Upper lobe of left lung (tissue), 6 donors: ENCODE results near the gene XKR7. TPM values are rescaled to one million over a fixed set of nuclear protein-coding genes. Genes with fewer than 3 reads are reported as not detected.
"Not testable (repeated sequence)": the region's sequence is repeated elsewhere in the genome, so short reads cannot be mapped to it uniquely, and the experiment has no call there.

Experiments
- ATAC-seq, 2 donors: fragments of 200-7000 bp; cut with Tn5 transposase; one replicate each; pipeline ENCODE4 v1.9.1; 2022; ENCODE audit warnings: mild to moderate bottlenecking in 2 of 2, moderate library complexity in 2 of 2; ENCODE audit not compliant: low FRiP score in 2 of 2
- DNase-seq, 2 donors: peaks; one replicate each; pipeline ENCODE4 v3.0.0-alpha.2; 2019 to 2020
- H3K27ac ChIP-seq, 4 donors: fragments of 200-600 bp; sonication (generic); one replicate each; pipeline ENCODE4 v1.5.1; 2016 to 2019
- H3K27me3 ChIP-seq, 4 donors: fragments of 200-600 bp; sonication (generic); one replicate each; pipeline ENCODE4 v1.5.1; 2017 to 2019
- H3K36me3 ChIP-seq, 4 donors: fragments of 200-600 bp; sonication (generic); one replicate each; pipeline ENCODE4 v1.5.1; 2016 to 2019
- H3K4me1 ChIP-seq, 4 donors: fragments of 200-600 bp; sonication (generic); one replicate each; pipeline ENCODE4 v1.5.1; 2018 to 2019
- H3K4me3 ChIP-seq, 4 donors: fragments of 200-600 bp; sonication (generic); one replicate each; pipeline ENCODE4 v1.5.1; 2017 to 2019; ENCODE audit warnings: mild to moderate bottlenecking in 2 of 4, moderate library complexity in 1 of 4
- H3K9me3 ChIP-seq, 4 donors: fragments of 200-600 bp; sonication (generic); one replicate each; pipeline ENCODE4 v1.5.1; 2018 to 2019
- EP300 ChIP-seq, 4 donors: sonication (generic); formaldehyde crosslinking; IDR thresholded peaks; one replicate each; pipeline ENCODE4 v1.5.1; 2017; ENCODE audit warnings: antibody characterized with exemption in 4 of 4, control low read depth in 2 of 4
- POLR2A ChIP-seq, 4 donors: fragments of 450-650 bp; IDR thresholded peaks; one replicate each; pipeline ENCODE4 v1.5.1; 2016 to 2017; ENCODE audit warnings: antibody characterized with exemption in 4 of 4, mild to moderate bottlenecking in 2 of 4
- POLR2AphosphoS5 ChIP-seq, 2 donors: sonication (generic); formaldehyde crosslinking; IDR thresholded peaks; one replicate each; pipeline ENCODE4 v1.5.1; 2017; ENCODE audit warnings: antibody characterized with exemption in 2 of 2
- WGBS, 2 donors: methylation state at CpG; one replicate each; pipeline ENCODE4 v1.1.5; 2017 to 2018; 5-methylcytosine and 5-hydroxymethylcytosine counted together
- total RNA-seq, 6 donors: library from RNA; depleted of rRNA in 4 of 6; stranded (reverse); fragments of >200 nt in 4 of 6; gene quantifications; one replicate each; pipeline versions ENCODE4 v1.1.0 to v1.2.1, GENCODE V29; 2016 to 2021
- TF ChIP-seq, protein P1 (sequence below), 6 experiments: fragments of 450-650 bp in 4 of 6; fragments of 200-600 bp in 2 of 6; sonication (generic) in 2 of 6; IDR thresholded peaks; one replicate each; pipeline ENCODE4 v1.5.1; 2016 to 2019; ENCODE audit warnings: antibody characterized with exemption in 6 of 6
- donor health status: DM: no; HTN: no; CAD: no; lungs with moderate emphysema.
- donor health status: DM: no; HTN: yes; CAD: no; lungs with severe emphysema.

The XKR7 gene
- total RNA-seq, 6 donors from 2014 or later, result under 0.01 to 0.07 (median 0.06) TPM; not detected in 3

GRCh38 chr20:31926493-31926892 is 41.5 kb upstream of the XKR7 start:
- Histone ChIP-seq H3K4me3 (no peak overlapping the region), H3K9me3 (no peaks in the 10 kb centered on the region), H3K27ac (no peak overlapping the region), H3K36me3 (no peaks in the 10 kb centered on the region), H3K27me3 (no peaks in the 10 kb centered on the region), H3K4me1 (no peaks in the 10 kb centered on the region)
- no peak for DNase-seq
- TF ChIP-seq POLR2AphosphoS5 (IDR thresholded peaks at IDR 0.05), result no peak
- TF ChIP-seq, protein P1, sequence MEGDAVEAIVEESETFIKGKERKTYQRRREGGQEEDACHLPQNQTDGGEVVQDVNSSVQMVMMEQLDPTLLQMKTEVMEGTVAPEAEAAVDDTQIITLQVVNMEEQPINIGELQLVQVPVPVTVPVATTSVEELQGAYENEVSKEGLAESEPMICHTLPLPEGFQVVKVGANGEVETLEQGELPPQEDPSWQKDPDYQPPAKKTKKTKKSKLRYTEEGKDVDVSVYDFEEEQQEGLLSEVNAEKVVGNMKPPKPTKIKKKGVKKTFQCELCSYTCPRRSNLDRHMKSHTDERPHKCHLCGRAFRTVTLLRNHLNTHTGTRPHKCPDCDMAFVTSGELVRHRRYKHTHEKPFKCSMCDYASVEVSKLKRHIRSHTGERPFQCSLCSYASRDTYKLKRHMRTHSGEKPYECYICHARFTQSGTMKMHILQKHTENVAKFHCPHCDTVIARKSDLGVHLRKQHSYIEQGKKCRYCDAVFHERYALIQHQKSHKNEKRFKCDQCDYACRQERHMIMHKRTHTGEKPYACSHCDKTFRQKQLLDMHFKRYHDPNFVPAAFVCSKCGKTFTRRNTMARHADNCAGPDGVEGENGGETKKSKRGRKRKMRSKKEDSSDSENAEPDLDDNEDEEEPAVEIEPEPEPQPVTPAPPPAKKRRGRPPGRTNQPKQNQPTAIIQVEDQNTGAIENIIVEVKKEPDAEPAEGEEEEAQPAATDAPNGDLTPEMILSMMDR (IDR thresholded peaks at IDR 0.05), result no peak
- no peak for TF ChIP-seq EP300 (IDR thresholded peaks at IDR 0.05)
- no peak for TF ChIP-seq POLR2A (IDR thresholded peaks at IDR 0.05)
- no peak for ATAC-seq
- 88 to 93% methylated on average over 2 of the region's 2 CpGs for WGBS, 2 donors

DNA sequence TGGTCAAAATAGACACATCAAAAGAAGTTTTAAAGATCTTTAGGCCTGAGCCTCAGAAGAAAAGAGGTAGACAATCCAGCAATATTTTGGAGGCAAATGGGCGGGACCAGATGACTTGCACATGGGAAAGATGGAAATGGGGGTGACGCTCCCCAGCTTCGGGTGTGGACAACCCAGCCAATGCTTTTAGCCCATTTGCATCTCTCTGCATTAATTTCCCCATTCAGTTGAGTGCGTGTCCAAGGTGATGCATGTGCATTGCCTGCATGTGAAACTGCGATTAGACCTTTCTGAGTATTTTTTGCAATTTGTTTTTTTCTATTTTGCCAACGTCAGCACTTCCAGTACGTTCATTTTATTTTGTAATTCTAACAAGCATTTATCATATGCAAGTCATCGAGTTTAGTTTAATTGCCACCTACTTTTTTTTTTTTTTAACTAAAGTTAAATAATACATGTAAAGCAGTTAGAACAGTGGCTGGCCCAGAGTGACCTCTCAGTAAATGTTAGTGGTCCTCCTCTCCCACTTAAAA is 40.3 kb upstream of the XKR7 start:
- no peak for ATAC-seq
- no peaks in the 10 kb centered on the region for H3K36me3 ChIP-seq
- no peak overlapping the region for H3K4me3 ChIP-seq
- no peak for TF ChIP-seq POLR2A (IDR thresholded peaks at IDR 0.05)
- H3K4me1 ChIP-seq, result no peaks in the 10 kb centered on the region
- H3K27me3 ChIP-seq, result no peaks in the 10 kb centered on the region
- 64% methylated on average over 8 of the region's 8 CpGs for WGBS, 2 donors
- H3K27ac ChIP-seq, result no peak overlapping the region
- no peaks in the 10 kb centered on the region for H3K9me3 ChIP-seq
- no peak for DNase-seq

DNA sequence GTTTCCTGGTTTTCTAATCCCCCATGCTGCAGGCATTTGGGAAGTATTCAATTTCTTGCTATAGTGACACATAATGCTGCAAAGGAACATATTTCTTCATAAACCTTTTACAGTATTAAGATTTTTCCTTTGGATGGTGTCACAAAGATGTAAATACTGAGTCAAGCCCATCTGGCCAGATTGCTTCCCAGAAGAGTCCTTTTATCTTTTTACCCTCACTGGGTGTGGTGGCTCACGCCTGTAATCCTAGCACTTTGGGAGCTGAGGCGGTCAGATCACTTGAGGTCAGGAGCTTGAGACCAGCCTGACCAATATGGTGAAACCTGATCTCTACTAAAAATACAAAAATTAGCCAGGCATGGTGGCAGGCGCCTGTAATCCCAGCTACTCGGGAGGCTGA is 38.3 kb upstream of the XKR7 start:
- not testable (repeated sequence) for ATAC-seq, H3K4me1 ChIP-seq, DNase-seq, H3K27ac ChIP-seq, H3K4me3 ChIP-seq, H3K36me3 ChIP-seq, H3K9me3 ChIP-seq, H3K27me3 ChIP-seq
- whole genome bisulfite sequencing, 2 donors, result 81 to 87% methylated on average over 4 of the region's 4 CpGs

- no peaks in the 10 kb centered on the region for H3K27me3 ChIP-seq
- no peaks in the 10 kb centered on the region for H3K36me3 ChIP-seq
- 30 to 36% methylated on average over 5 of the region's 5 CpGs for WGBS, 2 donors
- DNase-seq, result no peak
- no peaks in the 10 kb centered on the region for H3K9me3 ChIP-seq
- H3K4me3 ChIP-seq, result no peak overlapping the region
- no peaks in the 10 kb centered on the region for H3K4me1 ChIP-seq
- H3K27ac ChIP-seq, result no peak overlapping the region
- no peak for ATAC-seq
- TF ChIP-seq POLR2A (IDR thresholded peaks at IDR 0.05) (no peak), POLR2AphosphoS5 (IDR thresholded peaks at IDR 0.05) (no peak), EP300 (IDR thresholded peaks at IDR 0.05) (no peak)
- TF ChIP-seq, protein P1 (IDR thresholded peaks at IDR 0.05), result no peak
These were observed 37.2 kb upstream of the XKR7 start for GRCh38 chr20:31930779-31931178.

DNA sequence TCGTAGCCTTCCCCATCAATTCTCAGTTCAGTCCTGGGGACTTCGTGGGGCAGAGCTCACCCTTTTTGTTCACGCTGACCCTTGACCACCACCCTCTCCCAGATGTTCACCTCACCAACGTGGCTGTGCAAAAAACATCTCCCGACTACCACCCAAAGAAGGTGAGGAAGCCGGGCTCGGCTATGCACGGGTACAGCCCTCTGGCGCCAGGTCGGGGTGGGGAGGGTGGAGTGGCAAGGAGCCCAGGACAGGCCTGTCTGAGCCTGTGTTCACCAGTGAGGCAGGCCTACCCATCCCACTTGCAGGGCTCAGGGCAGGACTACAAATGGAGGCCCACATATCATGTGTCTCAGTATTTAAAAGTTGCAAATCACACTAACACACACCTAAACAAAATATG is 34.3 kb upstream of the XKR7 start:
- H3K27ac ChIP-seq, result no peak overlapping the region
- H3K36me3 ChIP-seq, result no peaks in the 10 kb centered on the region
- ATAC-seq (no peak), DNase-seq (peak in 1 of 2 donors; percentile 37)
- H3K27me3 ChIP-seq, result no peaks in the 10 kb centered on the region
- H3K9me3 ChIP-seq, result no peaks in the 10 kb centered on the region
- H3K4me3 ChIP-seq, result no peak overlapping the region
- 80 to 92% methylated on average over 6 to 10 of the region's 10 CpGs for WGBS, 2 donors
- H3K4me1 ChIP-seq, result no peaks in the 10 kb centered on the region
- TF ChIP-seq, protein P1 (IDR thresholded peaks at IDR 0.05), result no peak
- no peak for TF ChIP-seq POLR2AphosphoS5 (IDR thresholded peaks at IDR 0.05)
- TF ChIP-seq EP300 (IDR thresholded peaks at IDR 0.05), result no peak
- TF ChIP-seq POLR2A (IDR thresholded peaks at IDR 0.05), result no peak

DNA sequence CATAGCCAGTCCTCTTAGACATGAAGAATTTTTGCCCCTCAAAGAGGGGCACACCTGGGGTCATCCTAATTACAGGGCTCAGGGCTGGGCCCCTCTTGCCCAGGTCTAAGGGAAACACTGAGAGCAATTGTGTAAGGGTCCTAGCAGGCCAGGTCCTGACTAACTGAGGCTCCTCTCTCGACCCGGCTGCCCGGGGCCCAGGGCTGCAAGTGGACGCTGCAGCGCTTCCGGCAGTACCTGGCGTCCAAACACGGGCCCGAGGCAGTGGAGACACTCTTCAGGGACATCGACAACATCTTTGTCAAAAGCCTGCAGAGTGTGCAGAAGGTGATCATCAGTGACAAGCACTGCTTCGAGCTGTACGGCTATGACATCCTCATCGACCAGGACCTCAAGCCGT is 33.5 kb upstream of the XKR7 start:
- Histone ChIP-seq H3K27ac (no peak overlapping the region), H3K4me1 (no peaks in the 10 kb centered on the region), H3K9me3 (no peaks in the 10 kb centered on the region), H3K36me3 (no peaks in the 10 kb centered on the region), H3K4me3 (no peak overlapping the region), H3K27me3 (no peaks in the 10 kb centered on the region)
- peak in 1 of 2 donors; percentile 64 for DNase-seq
- 86% methylated on average over 14 of the region's 14 CpGs for WGBS, 2 donors
- TF ChIP-seq POLR2A (IDR thresholded peaks at IDR 0.05) (no peak), POLR2AphosphoS5 (IDR thresholded peaks at IDR 0.05) (no peak), EP300 (IDR thresholded peaks at IDR 0.05) (no peak)
- TF ChIP-seq, protein P1 (IDR thresholded peaks at IDR 0.05), result no peak
- ATAC-seq, result no peak
